Gastroesophageal sphincter (tissue), 4 donors: Measurements from ENCODE around the gene RIC1. TPM values are rescaled to one million over a fixed set of nuclear protein-coding genes. Genes with fewer than 3 reads are reported as not detected.

Experiments used
- ATAC-seq: fragments of 150-250 bp; one replicate; pipeline ENCODE4 v1.9.1; 2016; ENCODE audit warnings: mild to moderate bottlenecking, moderate library complexity
- H3K27ac ChIP-seq, 4 donors: fragments of 200-600 bp; sonication (generic) in 3 of 4; 1 replicate in 3 of 4; 2 replicates in 1 of 4; pipeline ENCODE4 v1.5.1; 2016 to 2019
- H3K27me3 ChIP-seq: fragments of 200-600 bp; sonication (generic); one replicate; pipeline ENCODE4 v1.5.1; 2019
- H3K36me3 ChIP-seq, 2 donors: fragments of 200-600 bp; sonication (generic); one replicate each; pipeline ENCODE4 v1.5.1; 2019; ENCODE audit warnings: control low read depth in 1 of 2
- H3K4me1 ChIP-seq, 3 donors: fragments of 200-600 bp; sonication (generic); 1 replicate in 2 of 3; 2 replicates in 1 of 3; pipeline ENCODE4 v1.5.1; 2016 to 2019; ENCODE audit warnings: control low read depth in 2 of 3
- H3K4me3 ChIP-seq, 2 donors: fragments of 200-600 bp; sonication (generic); one replicate each; pipeline ENCODE4 v1.5.1; 2019; ENCODE audit warnings: mild to moderate bottlenecking in 1 of 2, moderate library complexity in 1 of 2
- H3K9me3 ChIP-seq, 3 donors: fragments of 200-600 bp; sonication (generic); one replicate each; pipeline ENCODE4 v1.5.1; 2017 to 2019; ENCODE audit warnings: control low read depth in 2 of 3
- CTCF ChIP-seq, 4 experiments: fragments of 200-600 bp in 2 of 4; fragments of 450-650 bp in 2 of 4; sonication (generic) in 1 of 4; IDR thresholded peaks; one replicate each; pipeline ENCODE4 v1.5.1; 2017 to 2019; ENCODE audit warnings: antibody characterized with exemption in 4 of 4, mild to moderate bottlenecking in 2 of 4, moderate library complexity in 2 of 4
- EP300 ChIP-seq: sonication (generic); formaldehyde crosslinking; IDR thresholded peaks from one replicate; pipeline ENCODE4 v1.6.1; 2017; ENCODE audit warnings: antibody characterized with exemption, mild to moderate bottlenecking
- POLR2A ChIP-seq, 2 donors: fragments of 450-650 bp; IDR thresholded peaks; one replicate each; pipeline ENCODE4 v1.6.1; 2017; ENCODE audit warnings: antibody characterized with exemption in 2 of 2, mild to moderate bottlenecking in 2 of 2, moderate library complexity in 1 of 2
- POLR2AphosphoS5 ChIP-seq: sonication (generic); formaldehyde crosslinking; IDR thresholded peaks from one replicate; pipeline ENCODE4 v1.6.1; 2017; ENCODE audit warnings: antibody characterized with exemption
- WGBS, 2 donors: methylation state at CpG; one replicate each; pipeline ENCODE4 v1.1.5; 2018; ENCODE audit warnings: low coverage in 1 of 2; 5-methylcytosine and 5-hydroxymethylcytosine counted together
- total RNA-seq, 4 donors: library from RNA; depleted of rRNA; stranded (reverse); fragments of >200 nt; gene quantifications; one replicate each; pipeline ENCODE4 v1.1.0, GENCODE V29; 2016

RIC1 gene
- total RNA-seq, 4 donors from 2014 or later: 39.2 to 60.5 (median 47.2) TPM

GRCh38 chr9:5631026-5631425 is 2.1 kb downstream of the RIC1 start:
- Histone ChIP-seq H3K27me3 (no peaks in the 10 kb centered on the region), H3K4me1 (peaks cover 8 to 61% (median 8%) of the 10 kb centered on the region in 3 donors), H3K27ac (no peak overlapping the region), H3K4me3 (peak overlapping the region; percentile 12 to 96), H3K9me3 (peaks cover 0 to 10% (median 0%) of the 10 kb centered on the region in 3 donors), H3K36me3 (no peaks in the 10 kb centered on the region)
- 35 to 50% methylated on average over 1 of the region's 1 CpG for WGBS, 2 donors
- TF ChIP-seq CTCF (IDR thresholded peaks at IDR 0.05) (no peak), POLR2AphosphoS5 (no peak), EP300 (no peak), POLR2A (IDR thresholded peaks at IDR 0.05) (no peak)
- ATAC-seq: no peak

- no peak for ATAC-seq
- WGBS, 2 donors: 81 to 89% methylated on average over 3 of the region's 3 CpGs
Observed at GRCh38 chr9:5632540-5632939, 3.6 kb downstream of the RIC1 start.

GRCh38 chr9:5633243-5633642 is 4.3 kb downstream of the RIC1 start:
- TF ChIP-seq POLR2AphosphoS5 (no peak), EP300 (no peak), CTCF (IDR thresholded peaks at IDR 0.05) (no peak), POLR2A (IDR thresholded peaks at IDR 0.05) (no peak)
- Histone ChIP-seq H3K4me1 (peaks cover 0 to 40% (median 0%) of the 10 kb centered on the region in 3 donors), H3K9me3 (peaks cover 0 to 10% (median 0%) of the 10 kb centered on the region in 3 donors), H3K27ac (no peak overlapping the region), H3K27me3 (no peaks in the 10 kb centered on the region), H3K4me3 (no peak overlapping the region), H3K36me3 (no peaks in the 10 kb centered on the region)
- 47 to 73% methylated on average over 2 of the region's 2 CpGs for WGBS, 2 donors
- no peak for ATAC-seq

More at GRCh38 chr9:5632540-5632939, 3.6 kb downstream of the RIC1 start:
- Histone ChIP-seq H3K27me3 (no peaks in the 10 kb centered on the region), H3K9me3 (peaks cover 0 to 10% (median 0%) of the 10 kb centered on the region in 3 donors), H3K4me3 (no peak overlapping the region), H3K27ac (no peak overlapping the region), H3K36me3 (no peaks in the 10 kb centered on the region), H3K4me1 (peaks cover 0 to 46% (median 0%) of the 10 kb centered on the region in 3 donors)
- TF ChIP-seq POLR2AphosphoS5: no peak

GRCh38 chr9:5635390-5635789 is 6.5 kb downstream of the RIC1 start:
- Histone ChIP-seq H3K9me3 (peaks cover 0 to 10% (median 0%) of the 10 kb centered on the region in 3 donors), H3K27me3 (no peaks in the 10 kb centered on the region), H3K4me1 (peaks cover 0 to 39% (median 0%) of the 10 kb centered on the region in 3 donors), H3K4me3 (no peak overlapping the region), H3K27ac (no peak overlapping the region), H3K36me3 (no peaks in the 10 kb centered on the region)
- WGBS, 2 donors: 93 to 98% methylated on average over 3 to 4 of the region's 4 CpGs
- TF ChIP-seq POLR2A (IDR thresholded peaks at IDR 0.05) (no peak), CTCF (IDR thresholded peaks at IDR 0.05) (no peak), POLR2AphosphoS5 (no peak), EP300 (no peak)
- no peak for ATAC-seq

- peaks cover 0 to 10% (median 0%) of the 10 kb centered on the region in 3 donors for H3K9me3 ChIP-seq
- ATAC-seq: no peak
- H3K4me1 ChIP-seq: peaks cover 0 to 4% (median 3%) of the 10 kb centered on the region in 3 donors
- TF ChIP-seq POLR2AphosphoS5: no peak
- TF ChIP-seq POLR2A (IDR thresholded peaks at IDR 0.05): no peak
- TF ChIP-seq EP300: no peak
- no peak for TF ChIP-seq CTCF (IDR thresholded peaks at IDR 0.05)
- no peaks in the 10 kb centered on the region for H3K36me3 ChIP-seq
- H3K4me3 ChIP-seq: no peak overlapping the region
- WGBS, 2 donors: 100% methylated on average over 1 of the region's 1 CpG; no CpG with 5 or more reads in 1 of the 2 donors
- no peak overlapping the region for H3K27ac ChIP-seq
- no peaks in the 10 kb centered on the region for H3K27me3 ChIP-seq
Observed at GRCh38 chr9:5639816-5640215, 10.9 kb downstream of the RIC1 start.
